GM10847 (cell line): Measurements from ENCODE around the gene SRC.

ENCODE experiments used
- POLR2A ChIP-seq: IDR thresholded peaks from 2 replicates; pipeline ENCODE4 v1.6.1; 2011; ENCODE audit not compliant: insufficient read length; ENCODE audit errors: extremely low read depth

The SRC gene

GRCh38 chr20:37454636-37455385, 108.9 kb downstream of the SRC start:
- no peak for TF ChIP-seq POLR2A
